Memory B cell (primary cell): ENCODE results near the gene EPHA7.

Experiments used
- ATAC-seq: fragments of 150-1000 bp; cut with Tn5 transposase; 2 replicates; pipeline ENCODE4 v1.10.0; 2021; ENCODE audit warnings: low read depth, mild to moderate bottlenecking, moderate library complexity
- DNase-seq, 2 donors: peaks; one replicate each; pipeline ENCODE4 v3.0.0; 2022; ENCODE audit warnings: low spot score in 2 of 2
- H3K27ac Mint-ChIP-seq: one replicate; pipeline ENCODE4 v1.8.0; 2022; ENCODE audit warnings: mild to moderate bottlenecking, moderate library complexity, mixed read lengths
- H3K27me3 Mint-ChIP-seq: one replicate; pipeline ENCODE4 v1.8.0; 2022; ENCODE audit warnings: mixed read lengths
- H3K36me3 Mint-ChIP-seq: one replicate; pipeline ENCODE4 v1.8.0; 2022; ENCODE audit warnings: mild to moderate bottlenecking, mixed read lengths
- H3K4me1 Mint-ChIP-seq: one replicate; pipeline ENCODE4 v1.8.0; 2022; ENCODE audit warnings: mixed read lengths
- H3K4me3 Mint-ChIP-seq: one replicate; pipeline ENCODE4 v1.8.0; 2022; ENCODE audit warnings: mild to moderate bottlenecking, moderate library complexity, mixed read lengths
- H3K9me3 Mint-ChIP-seq: one replicate; pipeline ENCODE4 v1.8.0; 2022; ENCODE audit warnings: mixed read lengths

The EPHA7 gene

GRCh38 chr6:93222071-93222851, 197.1 kb downstream of the EPHA7 start:
- H3K4me3 Mint-ChIP-seq: no peak overlapping the region
- H3K36me3 Mint-ChIP-seq: no peaks in the 10 kb centered on the region
- no peak overlapping the region for H3K27ac Mint-ChIP-seq
- DNase-seq (no peak), ATAC-seq (no peak)
- no peaks in the 10 kb centered on the region for H3K4me1 Mint-ChIP-seq
- H3K27me3 Mint-ChIP-seq: no peaks in the 10 kb centered on the region
- H3K9me3 Mint-ChIP-seq: peaks cover 5% of the 10 kb centered on the region

- Mint-ChIP-seq H3K27me3 (no peaks in the 10 kb centered on the region), H3K27ac (no peak overlapping the region), H3K36me3 (no peaks in the 10 kb centered on the region), H3K4me1 (no peaks in the 10 kb centered on the region), H3K4me3 (no peak overlapping the region), H3K9me3 (peaks cover 8% of the 10 kb centered on the region)
- DNase-seq (no peak), ATAC-seq (no peak)
Observed at GRCh38 chr6:93219447-93219846, 199.9 kb downstream of the EPHA7 start.

GRCh38 chr6:93218096-93218495, 201.3 kb downstream of the EPHA7 start:
- ATAC-seq: no peak
- no peaks in the 10 kb centered on the region for H3K36me3 Mint-ChIP-seq
- no peaks in the 10 kb centered on the region for H3K27me3 Mint-ChIP-seq
- no peak overlapping the region for H3K4me3 Mint-ChIP-seq
- H3K9me3 Mint-ChIP-seq: peaks cover 9% of the 10 kb centered on the region
- no peak for DNase-seq
- no peaks in the 10 kb centered on the region for H3K4me1 Mint-ChIP-seq
- no peak overlapping the region for H3K27ac Mint-ChIP-seq

- ATAC-seq (no peak), DNase-seq (no peak)
- Mint-ChIP-seq H3K27me3 (no peaks in the 10 kb centered on the region), H3K36me3 (no peaks in the 10 kb centered on the region), H3K9me3 (peaks cover 8% of the 10 kb centered on the region), H3K27ac (no peak overlapping the region), H3K4me1 (no peaks in the 10 kb centered on the region), H3K4me3 (no peak overlapping the region)
Observed at GRCh38 chr6:93213028-93213427, 206.3 kb downstream of the EPHA7 start.

GRCh38 chr6:93210908-93211307, 208.5 kb downstream of the EPHA7 start:
- no peaks in the 10 kb centered on the region for H3K4me1 Mint-ChIP-seq
- no peaks in the 10 kb centered on the region for H3K36me3 Mint-ChIP-seq
- DNase-seq (no peak), ATAC-seq (no peak)
- H3K4me3 Mint-ChIP-seq: no peak overlapping the region
- H3K27ac Mint-ChIP-seq: no peak overlapping the region
- peaks cover 6% of the 10 kb centered on the region for H3K9me3 Mint-ChIP-seq
- H3K27me3 Mint-ChIP-seq: no peaks in the 10 kb centered on the region

- no peak for DNase-seq
- Mint-ChIP-seq H3K4me3 (no peak overlapping the region), H3K27ac (no peak overlapping the region), H3K36me3 (no peaks in the 10 kb centered on the region), H3K4me1 (no peaks in the 10 kb centered on the region), H3K9me3 (peaks cover 6% of the 10 kb centered on the region), H3K27me3 (no peaks in the 10 kb centered on the region)
- no peak for ATAC-seq
Observed at GRCh38 chr6:93209358-93209757, 210.0 kb downstream of the EPHA7 start.

- Mint-ChIP-seq H3K27ac (no peak overlapping the region), H3K27me3 (no peaks in the 10 kb centered on the region), H3K36me3 (no peaks in the 10 kb centered on the region), H3K9me3 (peaks cover 4% of the 10 kb centered on the region), H3K4me1 (no peaks in the 10 kb centered on the region), H3K4me3 (no peak overlapping the region)
- ATAC-seq: no peak
- no peak for DNase-seq
Observed at GRCh38 chr6:93196406-93196970, 222.9 kb downstream of the EPHA7 start.

- no peaks in the 10 kb centered on the region for H3K27me3 Mint-ChIP-seq
- ATAC-seq (no peak), DNase-seq (no peak)
- H3K4me1 Mint-ChIP-seq: no peaks in the 10 kb centered on the region
- H3K9me3 Mint-ChIP-seq: peaks cover 4% of the 10 kb centered on the region
- no peaks in the 10 kb centered on the region for H3K36me3 Mint-ChIP-seq
- no peak overlapping the region for H3K4me3 Mint-ChIP-seq
- no peak overlapping the region for H3K27ac Mint-ChIP-seq
Observed at GRCh38 chr6:93194480-93194879, 224.9 kb downstream of the EPHA7 start.

- ATAC-seq (no peak), DNase-seq (no peak)
- no peak overlapping the region for H3K27ac Mint-ChIP-seq
- no peaks in the 10 kb centered on the region for H3K27me3 Mint-ChIP-seq
- peaks cover 4% of the 10 kb centered on the region for H3K9me3 Mint-ChIP-seq
- no peaks in the 10 kb centered on the region for H3K4me1 Mint-ChIP-seq
- H3K4me3 Mint-ChIP-seq: no peak overlapping the region
- H3K36me3 Mint-ChIP-seq: no peaks in the 10 kb centered on the region
Observed at GRCh38 chr6:93193868-93194267, 225.5 kb downstream of the EPHA7 start.
